GM19240 (cell line): Measurements from ENCODE around the gene TOR3A.
"Not testable (repeated sequence)": the region's sequence is repeated elsewhere in the genome, so short reads cannot be mapped to it uniquely, and the experiment has no call there.

Experiments used
- DNase-seq: peaks from one replicate; pipeline ENCODE4 v3.0.0; 2011; ENCODE audit warnings: low spot score; ENCODE audit not compliant: insufficient read length

TOR3A gene

GRCh38 chr1:179081687-179082332, at the start of gene TOR3A:
Gene TOR3A, plus strand, starts transcription at chr1:179082070. Its CDS starts 59 bp downstream, at chr1:179082129.
- DNase-seq = peak; percentile 91

GRCh38 chr1:179034720-179035119, 47.1 kb upstream of the TOR3A start:
- peak; percentile 8 for DNase-seq

- DNase-seq = no peak
Observed at GRCh38 chr1:179036844-179037465, 44.9 kb upstream of the TOR3A start.

- no peak for DNase-seq
Observed at GRCh38 chr1:179038528-179039281, 43.2 kb upstream of the TOR3A start.

GRCh38 chr1:179039502-179040174, 42.2 kb upstream of the TOR3A start:
- not testable (repeated sequence) for DNase-seq

GRCh38 chr1:179040175-179040551, 41.7 kb upstream of the TOR3A start:
- DNase-seq = not testable (repeated sequence)

- no peak for DNase-seq
Observed at GRCh38 chr1:179042087-179042486, 39.8 kb upstream of the TOR3A start.

- DNase-seq = no peak
Observed at GRCh38 chr1:179042700-179043099, 39.2 kb upstream of the TOR3A start.

GRCh38 chr1:179043266-179043665, 38.6 kb upstream of the TOR3A start:
- DNase-seq = no peak

GRCh38 chr1:179043907-179044306, 38.0 kb upstream of the TOR3A start:
- no peak for DNase-seq

- DNase-seq = no peak
Observed at GRCh38 chr1:179046808-179047635, 34.8 kb upstream of the TOR3A start.

- DNase-seq = no peak
Observed at GRCh38 chr1:179047636-179047997, 34.3 kb upstream of the TOR3A start.

- no peak for DNase-seq
Observed at GRCh38 chr1:179048339-179049124, 33.3 kb upstream of the TOR3A start.

- no peak for DNase-seq
Observed at GRCh38 chr1:179052776-179053175, 29.1 kb upstream of the TOR3A start.

- DNase-seq = no peak
Observed at GRCh38 chr1:179053486-179053885, 28.4 kb upstream of the TOR3A start.

- DNase-seq = no peak
Observed at GRCh38 chr1:179055937-179056336, 25.9 kb upstream of the TOR3A start.

- no peak for DNase-seq
Observed at GRCh38 chr1:179058487-179059483, 23.1 kb upstream of the TOR3A start.

GRCh38 chr1:179061360-179062282, 20.2 kb upstream of the TOR3A start:
- DNase-seq = no peak
